ENCODE data around the gene OSBPL3.
"Not testable (repeated sequence)": the region's sequence is repeated elsewhere in the genome, so short reads cannot be mapped to it uniquely, and the experiment has no call there.

Gene OSBPL3

GRCh38 chr7:24800073-24800472 is 179.9 kb downstream of the OSBPL3 start:
- peaks cover 0 to 4% of the 10 kb centered on the region in 2 donors for H3K36me3 ChIP-seq (ENCODE audit: control insufficient read depth in 1 of 2, insufficient read depth in 2 of 2, low read length in 2 of 2)
- H3K4me3 ChIP-seq (ENCODE audit: low read depth in 1 of 2, low read length in 2 of 2): no peak overlapping the region
- H3K9me3 ChIP-seq (ENCODE audit: control insufficient read depth in 1 of 2, low read length in 2 of 2): no peaks in the 10 kb centered on the region
- no peak overlapping the region for H3K27ac ChIP-seq (ENCODE audit: low read length)
- no peaks in the 10 kb centered on the region for H3K4me1 ChIP-seq (ENCODE audit: control insufficient read depth in 1 of 2, insufficient read depth in 2 of 2, low read length in 2 of 2)
- H3K27me3 ChIP-seq (ENCODE audit: low read depth, low read length): no peaks in the 10 kb centered on the region

- peaks cover 0 to 4% of the 10 kb centered on the region in 2 donors for H3K36me3 ChIP-seq (ENCODE audit: control insufficient read depth in 1 of 2, insufficient read depth in 2 of 2, low read length in 2 of 2)
- no peaks in the 10 kb centered on the region for H3K9me3 ChIP-seq (ENCODE audit: control insufficient read depth in 1 of 2, low read length in 2 of 2)
- no peaks in the 10 kb centered on the region for H3K4me1 ChIP-seq (ENCODE audit: control insufficient read depth in 1 of 2, insufficient read depth in 2 of 2, low read length in 2 of 2)
- no peak overlapping the region for H3K27ac ChIP-seq (ENCODE audit: low read length)
- no peaks in the 10 kb centered on the region for H3K27me3 ChIP-seq (ENCODE audit: low read depth, low read length)
- no peak overlapping the region for H3K4me3 ChIP-seq (ENCODE audit: low read depth in 1 of 2, low read length in 2 of 2)
These were observed 180.5 kb downstream of the OSBPL3 start for GRCh38 chr7:24799506-24799905.

- no peaks in the 10 kb centered on the region for H3K27me3 ChIP-seq (ENCODE audit: low read depth, low read length)
- H3K4me1 ChIP-seq (ENCODE audit: control insufficient read depth in 1 of 2, insufficient read depth in 2 of 2, low read length in 2 of 2): no peaks in the 10 kb centered on the region
- no peak overlapping the region for H3K4me3 ChIP-seq (ENCODE audit: low read depth in 1 of 2, low read length in 2 of 2)
- H3K27ac ChIP-seq (ENCODE audit: low read length): no peak overlapping the region
- H3K9me3 ChIP-seq (ENCODE audit: control insufficient read depth in 1 of 2, low read length in 2 of 2): no peaks in the 10 kb centered on the region
- H3K36me3 ChIP-seq (ENCODE audit: control insufficient read depth in 1 of 2, insufficient read depth in 2 of 2, low read length in 2 of 2): no peaks in the 10 kb centered on the region
These were observed 181.7 kb downstream of the OSBPL3 start for GRCh38 chr7:24798261-24798660.

GRCh38 chr7:24797270-24797669 is 182.7 kb downstream of the OSBPL3 start:
- H3K27me3 ChIP-seq (ENCODE audit: low read depth, low read length): no peaks in the 10 kb centered on the region
- no peaks in the 10 kb centered on the region for H3K36me3 ChIP-seq (ENCODE audit: control insufficient read depth in 1 of 2, insufficient read depth in 2 of 2, low read length in 2 of 2)
- no peaks in the 10 kb centered on the region for H3K9me3 ChIP-seq (ENCODE audit: control insufficient read depth in 1 of 2, low read length in 2 of 2)
- no peaks in the 10 kb centered on the region for H3K4me1 ChIP-seq (ENCODE audit: control insufficient read depth in 1 of 2, insufficient read depth in 2 of 2, low read length in 2 of 2)
- no peak overlapping the region for H3K4me3 ChIP-seq (ENCODE audit: low read depth in 1 of 2, low read length in 2 of 2)
- H3K27ac ChIP-seq (ENCODE audit: low read length): no peak overlapping the region

GRCh38 chr7:24795407-24795767 is 184.6 kb downstream of the OSBPL3 start:
- H3K27ac ChIP-seq (ENCODE audit: low read length): no peak overlapping the region
- no peaks in the 10 kb centered on the region for H3K4me1 ChIP-seq (ENCODE audit: control insufficient read depth in 1 of 2, insufficient read depth in 2 of 2, low read length in 2 of 2)
- no peak overlapping the region for H3K4me3 ChIP-seq (ENCODE audit: low read depth in 1 of 2, low read length in 2 of 2)
- H3K36me3 ChIP-seq (ENCODE audit: control insufficient read depth in 1 of 2, insufficient read depth in 2 of 2, low read length in 2 of 2): no peaks in the 10 kb centered on the region
- H3K27me3 ChIP-seq (ENCODE audit: low read depth, low read length): no peaks in the 10 kb centered on the region
- H3K9me3 ChIP-seq (ENCODE audit: control insufficient read depth in 1 of 2, low read length in 2 of 2): no peaks in the 10 kb centered on the region

- H3K9me3 ChIP-seq (ENCODE audit: control insufficient read depth in 1 of 2, low read length in 2 of 2); H3K4me1 ChIP-seq (ENCODE audit: control insufficient read depth in 1 of 2, insufficient read depth in 2 of 2, low read length in 2 of 2); H3K36me3 ChIP-seq (ENCODE audit: control insufficient read depth in 1 of 2, insufficient read depth in 2 of 2, low read length in 2 of 2); H3K4me3 ChIP-seq (ENCODE audit: low read depth in 1 of 2, low read length in 2 of 2); H3K27ac ChIP-seq (ENCODE audit: low read length); H3K27me3 ChIP-seq (ENCODE audit: low read depth, low read length): not testable (repeated sequence)
These were observed 185.1 kb downstream of the OSBPL3 start for GRCh38 chr7:24794751-24795406.

DNA sequence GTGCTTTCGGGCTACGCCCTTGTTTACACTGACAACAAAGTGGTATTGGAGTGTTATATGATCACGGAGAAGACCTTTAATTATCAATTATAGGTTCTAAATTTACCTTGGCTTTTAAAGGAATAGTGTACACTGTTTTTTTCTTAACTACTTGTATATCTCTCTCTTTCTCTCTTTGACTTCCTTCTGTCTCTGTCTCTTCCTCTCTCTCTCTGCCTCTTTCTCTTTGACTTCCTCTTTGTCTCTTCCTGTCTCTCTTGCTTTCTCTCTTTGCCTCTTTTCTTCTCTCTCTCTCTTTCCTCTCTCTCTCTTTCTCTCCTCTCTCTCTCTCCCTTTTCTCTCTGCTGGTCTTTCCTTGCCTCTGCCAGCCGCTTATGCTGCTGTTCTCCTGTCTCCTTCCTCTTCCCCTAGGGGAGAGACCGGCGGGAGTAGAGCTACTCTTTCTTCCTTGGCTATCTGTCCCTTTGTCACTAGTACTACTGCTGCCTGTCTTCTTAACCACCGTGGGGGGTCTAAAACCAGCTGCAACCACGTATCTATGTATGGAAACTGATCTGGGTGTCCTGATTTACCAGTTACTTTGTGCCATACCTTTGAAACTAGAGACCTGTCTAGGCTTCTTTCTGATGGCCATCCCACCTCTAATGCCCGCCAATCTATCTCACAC is 185.9 kb downstream of the OSBPL3 start:
- H3K27me3 ChIP-seq (ENCODE audit: low read depth, low read length): no peaks in the 10 kb centered on the region
- no peaks in the 10 kb centered on the region for H3K4me1 ChIP-seq (ENCODE audit: control insufficient read depth in 1 of 2, insufficient read depth in 2 of 2, low read length in 2 of 2)
- H3K4me3 ChIP-seq (ENCODE audit: low read depth in 1 of 2, low read length in 2 of 2): no peak overlapping the region
- no peak overlapping the region for H3K27ac ChIP-seq (ENCODE audit: low read length)
- no peaks in the 10 kb centered on the region for H3K36me3 ChIP-seq (ENCODE audit: control insufficient read depth in 1 of 2, insufficient read depth in 2 of 2, low read length in 2 of 2)
- no peaks in the 10 kb centered on the region for H3K9me3 ChIP-seq (ENCODE audit: control insufficient read depth in 1 of 2, low read length in 2 of 2)

DNA sequence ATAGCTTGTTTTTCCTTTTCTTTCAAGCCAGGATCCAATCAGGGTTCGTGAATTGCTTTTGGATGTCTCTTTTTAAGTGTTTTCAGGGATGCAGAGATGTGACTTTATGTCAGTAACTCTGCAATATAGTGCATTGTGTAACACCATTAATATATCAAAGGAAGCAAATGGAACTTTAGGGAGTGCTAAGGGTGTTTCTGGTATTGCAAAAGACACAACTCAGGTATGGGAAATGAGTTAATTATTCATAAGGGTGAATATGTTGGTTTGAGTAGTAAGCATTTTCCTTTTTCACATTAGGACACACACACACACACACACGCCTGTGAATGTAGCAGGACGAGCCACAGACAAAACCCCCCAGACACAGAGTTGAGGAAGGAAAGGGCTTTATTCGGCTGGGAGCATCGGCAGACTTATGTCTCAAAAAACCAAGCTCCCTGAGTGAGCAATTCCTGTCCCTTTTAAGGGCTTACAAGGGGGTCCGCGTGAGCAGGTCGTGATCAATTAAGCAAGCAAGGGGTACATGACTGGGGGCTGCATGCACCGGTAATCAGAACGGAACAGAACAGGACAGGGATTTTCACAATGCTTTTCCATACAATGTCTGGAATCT is 190.9 kb downstream of the OSBPL3 start:
- Histone ChIP-seq H3K27ac (ENCODE audit: low read length) (no peak overlapping the region), H3K36me3 (ENCODE audit: control insufficient read depth in 1 of 2, insufficient read depth in 2 of 2, low read length in 2 of 2) (no peaks in the 10 kb centered on the region), H3K4me1 (ENCODE audit: control insufficient read depth in 1 of 2, insufficient read depth in 2 of 2, low read length in 2 of 2) (no peaks in the 10 kb centered on the region), H3K27me3 (ENCODE audit: low read depth, low read length) (no peaks in the 10 kb centered on the region), H3K9me3 (ENCODE audit: control insufficient read depth in 1 of 2, low read length in 2 of 2) (no peaks in the 10 kb centered on the region), H3K4me3 (ENCODE audit: low read depth in 1 of 2, low read length in 2 of 2) (no peak overlapping the region)

- H3K4me3 ChIP-seq (ENCODE audit: low read depth in 1 of 2, low read length in 2 of 2): no peak overlapping the region
These were observed 191.9 kb downstream of the OSBPL3 start for GRCh38 chr7:24788075-24788474.

GRCh38 chr7:24786941-24787340 is 193.0 kb downstream of the OSBPL3 start:
- no peaks in the 10 kb centered on the region for H3K4me1 ChIP-seq (ENCODE audit: control insufficient read depth in 1 of 2, insufficient read depth in 2 of 2, low read length in 2 of 2)
- peaks cover 0 to 5% of the 10 kb centered on the region in 2 donors for H3K9me3 ChIP-seq (ENCODE audit: control insufficient read depth in 1 of 2, low read length in 2 of 2)
- H3K27ac ChIP-seq (ENCODE audit: low read length): no peak overlapping the region
- no peak overlapping the region for H3K4me3 ChIP-seq (ENCODE audit: low read depth in 1 of 2, low read length in 2 of 2)
- H3K27me3 ChIP-seq (ENCODE audit: low read depth, low read length): no peaks in the 10 kb centered on the region
- H3K36me3 ChIP-seq (ENCODE audit: control insufficient read depth in 1 of 2, insufficient read depth in 2 of 2, low read length in 2 of 2): no peaks in the 10 kb centered on the region

More at GRCh38 chr7:24788075-24788474, 191.9 kb downstream of the OSBPL3 start:
- no peak overlapping the region for H3K27ac ChIP-seq (ENCODE audit: low read length)
- no peaks in the 10 kb centered on the region for H3K27me3 ChIP-seq (ENCODE audit: low read depth, low read length)
- H3K36me3 ChIP-seq (ENCODE audit: control insufficient read depth in 1 of 2, insufficient read depth in 2 of 2, low read length in 2 of 2): no peaks in the 10 kb centered on the region
- no peaks in the 10 kb centered on the region for H3K4me1 ChIP-seq (ENCODE audit: control insufficient read depth in 1 of 2, insufficient read depth in 2 of 2, low read length in 2 of 2)
- peaks cover 0 to 5% of the 10 kb centered on the region in 2 donors for H3K9me3 ChIP-seq (ENCODE audit: control insufficient read depth in 1 of 2, low read length in 2 of 2)

DNA sequence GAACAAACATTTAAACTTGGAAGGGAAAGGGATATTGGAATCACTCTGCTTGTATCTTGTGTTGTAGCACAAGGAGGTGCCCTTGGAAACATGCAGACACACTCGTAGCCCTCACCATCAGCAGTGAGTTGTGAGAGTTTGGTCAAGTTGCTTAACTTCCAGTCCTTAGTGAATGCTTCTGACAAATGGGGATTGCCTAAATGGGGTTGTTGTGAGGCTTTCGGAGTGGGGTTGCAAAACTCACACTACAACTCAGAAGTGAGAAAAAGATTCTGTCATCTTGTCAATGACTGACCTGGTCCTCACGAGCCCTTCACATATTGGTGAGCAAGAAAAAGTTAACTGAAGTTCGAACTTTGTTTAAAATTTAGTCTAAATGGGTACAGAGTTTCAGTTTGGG is 193.7 kb downstream of the OSBPL3 start:
- Histone ChIP-seq H3K4me3 (ENCODE audit: low read depth in 1 of 2, low read length in 2 of 2) (no peak overlapping the region), H3K36me3 (ENCODE audit: control insufficient read depth in 1 of 2, insufficient read depth in 2 of 2, low read length in 2 of 2) (no peaks in the 10 kb centered on the region), H3K27me3 (ENCODE audit: low read depth, low read length) (no peaks in the 10 kb centered on the region), H3K4me1 (ENCODE audit: control insufficient read depth in 1 of 2, insufficient read depth in 2 of 2, low read length in 2 of 2) (no peaks in the 10 kb centered on the region), H3K27ac (ENCODE audit: low read length) (no peak overlapping the region), H3K9me3 (ENCODE audit: control insufficient read depth in 1 of 2, low read length in 2 of 2) (peaks cover 0 to 5% of the 10 kb centered on the region in 2 donors)

All from muscle layer of duodenum (tissue), 2 donors.